Stimulated activated CD4-positive, alpha-beta T cell treated with anti-CD3 and anti-CD28 coated beads, Interleukin-15, amount 100 ng/mL, for 48 hours (primary cell): ENCODE results near the gene TMEM143.
"Not testable (repeated sequence)": the region's sequence is repeated elsewhere in the genome, so short reads cannot be mapped to it uniquely, and the experiment has no call there.

Experiments used
- DNase-seq, 2 donors: peaks; one replicate each; pipeline ENCODE4 v3.0.0-alpha.2; 2020; ENCODE audit warnings: low read depth in 2 of 2

TMEM143 gene

DNA sequence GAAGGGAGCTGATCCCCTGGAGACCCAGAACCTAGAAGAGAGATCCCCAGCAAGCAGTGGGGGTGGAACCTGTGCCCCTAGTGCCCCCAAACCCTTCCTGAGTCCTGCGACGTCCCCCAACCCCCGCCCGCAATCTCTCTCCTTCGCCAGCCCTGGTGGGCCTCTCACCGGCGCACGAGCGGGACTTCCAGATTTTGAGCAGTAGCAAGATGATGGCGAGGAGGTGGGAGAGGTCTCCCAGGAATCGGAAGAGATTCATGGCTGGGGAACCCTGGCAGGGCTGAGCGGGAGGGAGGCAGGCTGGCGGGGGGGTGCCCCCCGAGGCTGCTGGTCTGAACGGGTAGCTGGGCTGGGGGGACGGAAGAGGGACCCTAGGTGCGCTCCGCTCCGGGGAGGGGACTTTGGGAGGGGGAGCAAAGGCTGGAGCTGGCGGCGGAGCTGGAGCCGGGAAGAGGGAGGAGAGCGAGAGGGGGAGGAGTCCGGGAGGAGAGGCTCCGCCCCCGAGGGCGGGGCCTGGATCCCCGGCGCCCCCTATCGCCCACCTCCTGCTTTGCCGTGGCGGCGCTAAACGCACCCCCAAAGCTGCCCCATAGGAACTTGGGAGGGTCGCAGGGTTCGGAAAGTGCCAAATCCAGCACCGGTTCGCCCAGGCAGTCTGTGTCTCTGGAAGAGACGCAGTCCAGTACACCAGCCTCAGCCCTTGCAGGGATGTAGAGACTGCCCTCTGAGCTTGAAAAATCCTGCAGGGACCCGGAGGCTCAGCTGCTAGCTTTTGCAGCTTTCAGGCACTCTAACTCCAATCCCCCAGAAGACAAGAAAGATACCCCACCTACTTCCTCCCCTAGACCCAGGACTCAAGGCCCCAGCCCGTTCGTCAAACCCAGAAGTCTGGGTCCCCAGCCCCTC is 27.6 kb upstream of the TMEM143 start, which contains the start of gene KDELR1:
Gene KDELR1 (minus strand): TSS at position 452 of the 906 bp plus-strand sequence. CDS start 193 bp downstream, at position 259.
- DNase-seq, result peak in 1 of 2 donors; percentile 61

DNA sequence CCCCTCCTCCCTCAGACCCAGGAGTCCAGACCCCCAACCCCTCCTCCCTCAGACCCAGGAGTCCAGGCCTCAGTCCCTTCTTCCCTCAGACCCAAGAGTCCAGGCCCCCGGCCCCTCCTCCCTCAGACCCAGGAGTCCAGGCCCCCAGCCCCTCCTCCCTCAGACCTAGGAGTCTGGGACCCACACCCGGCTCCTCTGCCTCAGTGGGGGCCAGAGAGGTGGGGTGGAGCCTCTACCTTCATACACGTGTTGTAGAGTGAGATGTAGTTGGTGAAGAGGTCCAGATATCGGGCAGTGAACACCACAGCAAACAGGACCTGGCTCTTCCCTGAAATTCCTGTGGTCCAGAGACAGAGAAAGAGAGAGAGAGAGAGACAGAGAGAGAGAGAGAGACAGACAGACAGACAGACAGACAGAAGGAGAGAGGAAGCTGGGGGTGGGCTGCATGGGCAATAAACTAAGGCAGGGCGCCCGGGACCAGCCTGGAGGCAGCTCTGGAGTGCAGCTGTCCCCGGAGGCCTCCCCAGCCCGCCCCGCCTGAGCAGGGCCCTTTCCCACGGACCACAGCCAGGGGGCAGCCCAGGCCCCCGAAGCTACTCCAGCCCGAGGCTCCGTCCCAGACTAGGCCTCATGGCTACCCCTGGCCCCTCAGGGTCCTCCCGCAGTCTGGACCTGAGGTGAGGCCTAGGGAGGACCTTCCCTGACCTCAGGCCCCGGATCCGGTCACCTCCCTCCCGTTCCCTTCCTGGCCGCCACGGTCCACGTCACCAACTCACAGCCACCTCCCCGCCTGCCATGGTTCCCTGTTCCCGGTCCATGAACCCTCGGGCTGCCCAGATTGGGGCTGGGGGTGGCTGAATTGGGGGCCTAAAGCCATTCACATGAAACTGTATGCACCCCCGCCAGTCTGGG is 26.7 kb upstream of the TMEM143 start:
- peak in 1 of 2 donors; percentile 50 for DNase-seq

DNA sequence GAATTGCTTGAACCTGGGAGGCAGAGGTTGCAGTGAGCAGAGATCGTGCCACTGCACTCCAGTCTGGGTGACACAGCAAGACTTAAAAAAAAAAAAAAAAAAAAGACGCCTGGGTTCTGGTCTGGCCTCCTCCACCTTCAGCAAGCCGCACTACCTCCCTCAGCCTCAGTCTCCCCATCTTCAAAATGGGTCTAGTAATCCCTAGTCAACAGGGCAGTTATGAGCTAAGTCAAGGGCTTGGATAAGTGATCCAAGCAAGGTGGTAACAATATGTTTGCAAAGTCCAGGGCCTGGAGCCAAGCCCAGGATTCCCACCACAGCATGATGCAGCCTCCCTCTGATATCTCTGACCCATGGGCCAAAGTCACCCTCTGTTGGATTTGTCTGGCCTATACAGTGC is 23.2 kb upstream of the TMEM143 start:
- DNase-seq, result no peak

DNA sequence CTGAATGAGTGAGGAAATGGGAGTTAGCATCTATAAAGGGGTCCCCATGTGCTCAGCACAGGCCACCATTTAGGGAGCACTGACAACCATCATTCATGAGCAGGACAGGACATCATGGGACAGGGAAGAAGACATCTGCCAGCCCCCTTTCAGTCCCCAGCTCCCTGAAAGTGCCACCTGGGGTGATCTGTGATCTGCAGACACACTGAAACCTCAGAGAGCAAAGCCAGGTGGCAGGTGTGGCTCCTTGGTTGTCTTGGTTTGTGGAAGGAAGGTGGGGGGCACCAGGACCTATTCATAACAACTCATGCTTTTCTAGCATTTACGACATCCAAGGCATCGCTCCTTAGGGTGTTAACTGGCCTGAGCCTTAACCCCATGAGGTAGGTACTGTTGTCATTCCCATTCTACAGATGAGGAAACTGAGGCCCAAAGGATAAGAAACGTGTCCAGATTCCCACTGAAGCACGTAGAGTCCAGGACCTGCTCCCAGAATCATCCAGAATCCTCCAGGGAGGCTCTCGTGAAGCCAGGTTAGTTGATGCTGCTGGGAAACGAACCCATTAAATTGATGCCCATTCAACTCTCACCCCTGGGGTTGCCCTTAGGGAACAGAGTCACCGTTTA is 21.8 kb upstream of the TMEM143 start:
- DNase-seq, result no peak

DNA sequence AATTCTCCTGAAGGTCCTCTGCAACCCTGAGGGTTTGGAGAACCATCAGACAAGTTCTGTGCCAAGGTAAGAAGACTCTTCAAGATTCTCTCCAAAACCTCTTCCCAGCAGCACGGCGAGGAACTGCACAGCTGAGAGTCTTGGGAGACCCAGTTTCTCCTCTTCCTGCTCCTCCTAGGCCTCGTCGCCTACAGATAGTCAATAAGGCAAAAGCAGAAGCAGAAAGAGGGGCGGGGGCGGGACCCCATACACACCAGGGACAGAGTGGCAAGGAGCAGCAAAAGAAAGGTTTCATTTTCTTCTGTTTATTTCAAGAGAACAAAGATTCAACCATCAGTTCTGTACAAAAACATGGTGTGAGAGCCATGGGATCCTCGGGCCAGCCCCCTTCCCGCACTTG is 18.5 kb upstream of the TMEM143 start:
- no peak for DNase-seq

DNA sequence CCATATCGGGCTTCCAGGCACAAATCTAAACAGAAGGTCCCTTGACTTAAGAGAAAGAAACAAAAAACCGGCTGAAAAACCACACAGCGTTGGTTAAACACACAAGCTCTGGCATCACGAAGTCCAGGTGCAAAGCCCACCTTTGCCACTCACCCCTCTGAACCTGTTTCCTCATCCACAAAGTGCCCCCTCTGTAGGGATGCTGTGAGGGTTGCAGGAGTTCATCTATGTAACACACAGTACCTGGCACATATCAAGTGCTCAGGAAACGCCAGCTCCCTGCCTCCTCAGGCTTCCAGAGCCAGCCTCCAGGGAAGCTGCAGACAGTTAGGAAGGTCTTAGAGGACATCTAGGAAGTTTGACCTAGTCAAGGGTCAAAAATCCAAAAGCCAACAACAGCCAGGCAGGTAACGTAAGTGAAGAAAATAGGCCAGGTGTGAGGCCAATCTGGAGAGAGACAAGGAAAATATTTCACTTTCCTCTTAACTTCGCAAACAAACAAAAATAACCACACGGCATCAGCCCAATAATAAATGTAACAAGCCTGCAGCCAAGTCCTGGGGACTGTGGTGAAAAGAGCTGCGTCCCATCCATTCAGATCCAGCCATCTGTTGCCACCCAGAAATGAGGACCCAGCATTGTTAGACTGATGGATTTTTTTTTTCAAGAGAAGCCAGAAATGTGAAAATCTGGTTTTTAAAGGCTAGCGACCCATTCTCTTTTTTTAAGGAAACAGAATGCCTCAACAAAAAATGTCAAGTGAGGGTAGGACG is 17.6 kb upstream of the TMEM143 start:
- no peak for DNase-seq

DNA sequence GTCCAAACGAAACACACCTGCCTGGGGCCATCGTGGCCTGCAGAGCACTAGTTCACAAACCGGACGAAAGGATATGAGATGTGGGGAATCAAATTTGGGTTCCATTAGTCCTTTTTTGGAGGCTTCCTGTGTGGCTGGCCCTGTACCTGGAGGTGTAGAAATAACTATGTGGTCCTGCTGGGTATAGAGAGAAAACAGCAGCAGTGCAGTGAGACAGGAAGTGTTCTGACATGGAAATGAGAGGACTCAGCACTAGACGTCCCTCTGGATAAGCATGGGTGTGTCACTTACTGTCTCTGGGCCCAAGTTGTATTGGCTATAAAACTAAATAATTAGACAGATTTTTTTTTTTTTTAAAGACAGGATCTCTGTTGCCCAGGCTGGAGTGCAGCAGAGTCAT is 15.3 kb upstream of the TMEM143 start:
- no peak for DNase-seq

DNA sequence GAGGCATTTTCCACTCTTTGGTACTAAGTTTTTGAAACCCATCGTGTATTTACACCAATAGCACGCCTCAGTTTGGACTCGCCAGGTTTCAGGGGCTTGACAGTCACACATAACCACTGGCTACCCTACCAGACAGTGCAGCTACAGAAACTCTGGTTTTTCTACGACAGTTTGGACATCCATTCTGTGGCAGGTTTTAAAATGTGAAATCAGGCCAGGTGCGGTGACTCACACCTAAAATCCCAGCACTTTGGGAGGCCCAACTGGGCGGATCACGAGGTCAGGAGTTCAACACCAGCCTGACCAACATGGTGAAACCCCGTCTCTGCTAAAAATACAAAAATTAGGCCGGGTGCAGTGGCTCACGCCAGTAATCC is 14.4 kb upstream of the TMEM143 start:
- DNase-seq, result no peak

DNA sequence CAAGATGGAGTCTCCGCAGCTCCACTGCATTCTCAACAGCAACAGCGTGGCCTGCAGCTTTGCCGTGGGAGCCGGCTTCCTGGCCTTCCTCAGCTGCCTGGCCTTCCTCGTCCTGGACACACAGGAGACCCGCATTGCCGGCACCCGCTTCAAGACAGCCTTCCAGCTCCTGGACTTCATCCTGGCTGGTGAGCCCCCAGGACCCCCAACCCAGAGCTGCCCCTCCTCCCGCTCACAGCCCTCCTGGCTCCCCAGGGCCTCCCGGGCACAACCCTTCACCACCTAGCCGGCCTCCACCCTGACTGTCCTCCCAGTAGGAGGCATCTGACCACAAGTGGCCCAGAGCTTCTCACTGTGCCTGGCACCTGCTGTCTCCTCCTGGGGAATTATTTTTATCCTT is 9.8 kb upstream of the TMEM143 start:
- no peak for DNase-seq

DNA sequence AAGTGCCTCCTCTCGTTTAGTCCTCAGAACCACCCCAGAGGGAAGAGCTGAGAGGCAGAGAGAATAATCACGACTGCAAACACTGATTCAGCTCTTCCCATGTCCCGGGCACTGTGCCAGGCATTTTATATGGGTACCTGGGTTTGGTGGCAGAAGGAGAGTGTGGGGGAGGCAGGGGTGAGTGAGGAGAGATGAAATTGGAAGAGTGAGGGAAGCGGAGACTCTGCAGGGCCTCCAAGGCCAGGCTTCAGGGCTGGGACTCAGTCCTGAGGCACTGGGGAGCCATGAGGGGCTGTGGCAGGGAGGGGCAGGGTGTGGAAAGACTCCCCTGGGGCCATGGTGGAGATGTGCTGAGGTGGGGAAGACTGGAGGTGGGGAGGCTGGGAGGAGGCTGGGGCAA is 9.2 kb upstream of the TMEM143 start:
- DNase-seq, result no peak

DNA sequence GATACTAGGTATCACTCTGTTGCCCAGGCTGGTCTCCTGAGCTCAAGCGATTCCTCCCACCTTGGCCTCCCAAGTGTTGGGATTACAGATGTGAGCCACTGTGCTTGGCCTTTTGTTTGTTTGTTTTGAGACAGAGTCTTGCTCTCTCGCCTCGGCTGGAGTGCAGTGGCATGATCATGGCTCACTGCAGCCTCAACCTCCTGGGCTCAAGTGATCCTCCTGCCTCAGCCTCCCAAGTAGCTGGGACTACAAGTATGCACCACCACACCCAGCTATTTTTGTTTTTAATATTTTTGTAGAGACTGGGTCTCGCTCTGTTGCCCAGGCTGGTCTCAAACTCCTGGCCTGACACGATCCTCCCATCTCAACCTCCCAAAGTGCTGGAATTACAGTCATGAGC is 8.0 kb upstream of the TMEM143 start:
- DNase-seq, result not testable (repeated sequence)

DNA sequence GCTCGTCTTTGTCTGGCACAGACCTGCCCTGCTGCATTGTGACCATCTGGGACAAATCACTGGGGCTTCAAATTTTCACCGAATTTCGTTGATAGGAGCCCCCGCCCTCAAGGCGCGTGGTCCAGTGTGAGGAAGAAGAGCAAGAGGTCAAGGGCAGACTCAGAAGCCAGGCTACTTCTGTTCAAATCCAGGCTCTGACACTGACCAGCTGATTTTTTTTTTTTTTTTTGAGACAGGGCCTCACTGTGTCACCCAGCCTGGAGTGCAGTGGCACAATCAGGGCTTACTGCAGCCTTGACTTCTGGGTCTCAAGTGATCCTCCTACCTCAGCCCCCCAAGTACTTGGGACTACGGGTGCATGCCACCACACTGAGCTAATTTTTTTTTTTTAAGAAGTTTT is 7.6 kb upstream of the TMEM143 start:
- no peak for DNase-seq

DNA sequence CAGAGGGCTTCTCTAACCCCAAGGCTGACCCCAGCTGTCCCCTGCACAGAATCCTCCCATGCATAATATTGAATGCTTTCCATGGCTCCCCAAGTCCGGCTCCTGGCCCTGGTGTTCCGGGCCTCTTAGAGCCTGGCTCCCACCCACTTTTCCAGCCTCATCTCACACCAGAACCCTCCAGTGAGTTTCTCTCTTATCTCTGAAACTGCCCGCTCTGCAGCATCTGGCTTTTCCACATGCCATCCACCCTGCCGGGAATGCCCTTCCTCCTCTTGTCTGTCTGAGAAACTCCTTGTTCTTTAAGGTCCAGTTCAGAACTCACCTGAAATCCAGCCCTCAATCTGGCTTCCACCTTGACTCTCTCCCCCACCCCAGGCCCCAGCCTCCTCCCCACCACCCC is 7.2 kb upstream of the TMEM143 start:
- DNase-seq, result no peak

DNA sequence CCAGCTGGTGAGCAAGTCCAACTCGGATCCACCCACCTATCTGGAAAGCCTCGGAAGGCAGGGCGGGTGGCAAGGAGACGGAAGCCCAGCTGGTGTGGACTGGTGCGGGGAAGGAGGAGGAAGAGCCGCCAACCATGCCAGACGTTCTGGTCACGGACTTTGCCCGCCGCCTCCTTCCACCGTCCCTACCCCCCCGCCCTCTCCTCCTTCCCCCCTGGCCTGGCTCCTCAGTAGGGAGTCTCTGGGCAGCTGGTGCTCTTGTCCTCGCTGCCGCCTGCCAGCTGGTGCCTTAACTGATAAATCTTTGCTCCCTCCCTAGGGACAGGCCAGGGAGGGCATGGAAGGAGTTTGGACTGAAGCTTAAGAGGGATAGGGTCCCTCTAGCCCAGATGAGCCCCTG is 5.2 kb upstream of the TMEM143 start:
- DNase-seq, result no peak

DNA sequence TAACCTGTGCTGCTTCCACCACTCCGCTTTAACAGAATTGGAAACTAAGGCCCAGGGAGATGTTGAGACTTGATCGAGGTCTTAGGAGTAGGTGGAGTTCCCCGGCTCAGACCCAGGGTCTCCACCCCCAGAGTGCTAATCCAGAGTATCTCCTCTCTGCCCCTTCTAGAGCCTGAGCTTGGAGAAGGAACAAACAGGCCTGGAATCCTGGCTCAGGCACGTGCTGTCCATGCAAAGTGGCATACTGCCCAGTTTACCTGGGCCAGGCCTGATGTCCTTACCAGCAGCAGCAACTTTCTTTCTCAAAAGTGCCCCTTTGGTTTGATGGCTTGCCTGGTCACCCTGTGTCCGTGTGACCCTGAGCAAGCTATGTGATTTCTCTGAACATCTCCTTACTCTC is 4.1 kb upstream of the TMEM143 start:
- DNase-seq, result no peak

DNA sequence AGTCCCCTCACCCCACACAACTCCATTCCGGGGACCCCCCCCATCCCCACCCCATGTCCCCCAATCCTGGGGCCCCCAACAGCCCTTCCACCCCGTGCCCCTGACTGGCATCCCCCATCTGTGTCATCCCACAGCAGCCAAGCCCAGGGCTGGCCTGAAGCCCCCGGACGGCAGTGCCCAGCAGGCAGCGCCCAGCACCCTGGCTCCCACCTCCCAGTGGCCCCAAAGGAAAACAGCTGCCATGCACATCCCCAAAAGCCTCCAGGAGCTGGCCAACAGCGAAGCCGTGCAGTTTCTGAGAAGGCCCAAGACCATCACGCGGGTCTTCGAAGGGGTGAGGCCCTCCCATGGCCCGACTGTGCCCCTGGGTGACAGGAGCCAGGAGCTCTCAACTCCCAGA is 1.9 kb upstream of the TMEM143 start:
- DNase-seq, result no peak

DNA sequence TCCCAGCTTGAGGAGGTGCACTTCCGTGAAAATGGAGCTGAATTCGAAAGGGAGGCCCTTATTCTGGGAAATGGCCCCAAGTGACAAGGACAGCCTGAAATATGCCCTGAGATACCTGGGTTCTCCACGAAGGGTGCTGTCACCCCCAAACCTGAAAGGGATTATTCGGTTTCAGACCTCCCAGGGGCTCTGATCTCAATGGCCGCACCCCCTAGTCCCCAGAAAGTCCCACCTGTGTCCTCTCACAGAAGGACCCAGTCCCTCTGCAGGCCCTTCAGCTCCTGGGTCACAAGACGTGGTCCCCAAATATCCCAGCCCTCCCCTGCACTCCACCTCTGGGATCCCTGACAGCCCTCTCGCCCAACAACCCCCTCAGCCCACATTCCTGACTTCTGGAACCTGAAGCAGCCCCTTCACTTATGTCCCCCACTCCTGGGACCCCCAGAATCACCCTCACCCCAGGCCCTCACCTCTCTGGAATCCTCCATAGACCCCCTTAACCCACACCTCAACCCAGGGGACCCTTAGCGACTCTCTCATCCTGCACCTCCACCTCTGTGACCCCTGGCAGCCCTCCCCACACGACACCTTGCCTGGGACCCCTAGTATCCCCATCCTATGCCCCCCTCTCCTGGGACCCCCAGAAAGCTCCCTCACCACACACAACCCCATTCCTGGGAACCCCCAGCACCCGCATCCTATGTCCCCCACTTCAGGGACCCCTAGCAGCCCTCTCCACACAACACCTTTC is 1.0 kb upstream of the TMEM143 start:
- DNase-seq, result no peak

DNA sequence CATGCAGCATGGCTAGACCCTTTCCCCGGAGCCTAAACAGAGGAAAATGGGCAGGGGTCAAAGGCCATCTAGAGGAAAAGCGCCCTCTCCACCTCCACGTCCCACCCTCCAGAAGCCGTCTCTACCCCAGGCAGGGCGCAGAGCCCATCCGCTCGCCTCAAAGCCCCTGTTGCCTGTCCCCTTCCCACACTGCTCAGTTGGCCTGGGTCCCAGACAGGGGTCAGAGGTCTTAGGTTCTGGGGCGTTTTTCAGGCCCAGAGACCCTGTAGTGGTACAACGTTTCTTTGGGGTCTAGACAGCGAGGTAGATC is 285 bp downstream of the TMEM143 start:
- DNase-seq, result peak in 1 of 2 donors; percentile 12

DNA sequence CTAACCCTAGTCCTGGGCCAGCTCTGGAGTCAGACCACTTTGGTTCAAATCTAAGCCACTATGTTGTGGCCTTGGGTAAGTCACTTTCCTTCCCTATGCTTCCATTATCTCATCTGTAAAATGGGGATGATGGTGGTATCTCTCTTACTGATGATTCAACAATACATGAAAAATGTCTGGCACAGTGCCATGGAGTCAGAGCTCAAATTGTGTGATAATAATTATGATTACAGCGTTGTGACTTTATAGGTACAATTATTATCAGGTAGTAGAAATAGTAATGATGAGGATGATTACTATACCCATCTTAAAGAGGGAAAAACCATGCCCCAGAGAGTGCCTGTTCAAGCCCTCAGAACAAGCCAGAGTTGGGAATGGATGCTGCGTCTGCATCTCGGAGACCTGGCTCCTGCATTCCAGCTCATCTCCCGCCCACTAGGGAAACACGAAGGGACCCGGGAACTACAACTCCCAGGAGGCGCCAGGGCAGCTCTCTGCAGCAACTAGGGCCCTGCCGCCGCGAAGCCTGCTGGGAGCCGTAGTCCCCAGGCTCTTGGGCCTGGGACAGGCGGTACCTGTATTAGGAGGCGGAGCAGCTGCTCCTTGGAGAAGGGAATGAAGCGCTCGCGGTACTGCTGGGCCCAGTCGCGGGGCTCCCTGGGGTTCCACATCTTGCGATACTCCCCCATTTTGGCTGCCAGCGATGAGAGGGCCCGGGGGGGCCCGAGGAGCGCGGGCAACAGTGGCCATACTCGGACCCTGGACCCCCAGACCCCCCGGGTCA is 832 bp downstream of the TMEM143 start:
- peak; percentile 83 to 87 for DNase-seq

DNA sequence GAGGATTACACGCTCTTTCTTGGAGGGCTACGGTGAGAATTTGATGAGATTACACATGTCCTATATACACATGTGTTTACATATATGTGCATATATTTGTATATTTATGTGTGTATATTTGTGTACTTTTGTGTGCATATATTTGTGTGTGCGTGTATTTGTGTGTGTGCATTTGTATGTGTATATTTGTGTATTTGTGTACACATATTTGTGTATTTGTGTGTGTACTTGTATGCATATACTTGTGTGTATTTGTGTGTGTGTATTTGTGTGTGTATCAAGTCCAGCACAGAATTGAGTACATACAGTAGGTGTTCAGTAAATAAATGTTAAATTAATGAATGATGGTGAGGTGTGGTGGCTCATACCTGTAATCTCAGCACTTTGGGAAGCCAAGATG is 1.8 kb downstream of the TMEM143 start:
- no peak for DNase-seq
